ENCODE results near the gene FUZ. TPM values are rescaled to one million over a fixed set of nuclear protein-coding genes. Genes with fewer than 3 reads are reported as not detected.

FUZ gene
- total and polyA plus RNA-seq, 10 donors, result 10.7 to 22.1 (median 16.8) TPM

GRCh38 chr19:49839713-49840112, 26.6 kb upstream of the FUZ start:
- WGBS, 5 donors, result 94 to 98% (median 96%) methylated on average over 11 of the region's 11 CpGs
- no peaks in the 10 kb centered on the region for H3K27me3 ChIP-seq (replicated peaks in 1 of 7)
- no peak overlapping the region for H3K4me3 ChIP-seq
- intact Hi-C loops (cut with DNase I; ENCODE audit: low total_unique reads), result no loop called here
- TF ChIP-seq CTCF (IDR thresholded peaks at IDR 0.05 in 8 of 11, conservative IDR thresholded peaks at IDR 0.05 in 3 of 11) (no peak), POLR2AphosphoS5 (IDR thresholded peaks at IDR 0.05) (no peak), POLR2A (IDR thresholded peaks at IDR 0.05) (no peak)
- H3K27ac ChIP-seq, result no peak overlapping the region
- no peak for DNase-seq
- peaks cover 0 to 66% (median 51%) of the 10 kb centered on the region in 6 donors for H3K36me3 ChIP-seq
- H3K4me1 ChIP-seq, result peaks cover 0 to 20% (median 9%) of the 10 kb centered on the region in 6 donors
- H3K9me3 ChIP-seq, result no peaks in the 10 kb centered on the region

- Histone ChIP-seq H3K4me1 (peaks cover 0 to 13% (median 2%) of the 10 kb centered on the region in 6 donors), H3K4me3 (no peak overlapping the region), H3K36me3 (peaks cover 0 to 72% (median 58%) of the 10 kb centered on the region in 6 donors), H3K9me3 (no peaks in the 10 kb centered on the region), H3K27me3 (replicated peaks in 1 of 7) (no peaks in the 10 kb centered on the region), H3K27ac (no peak overlapping the region)
- DNase-seq, result no peak
- intact Hi-C loops (cut with DNase I; ENCODE audit: low total_unique reads), result no loop called here
- WGBS, 5 donors, result 93 to 97% (median 94%) methylated on average over 18 of the region's 18 CpGs
- TF ChIP-seq POLR2AphosphoS5 (IDR thresholded peaks at IDR 0.05) (no peak), CTCF (IDR thresholded peaks at IDR 0.05 in 8 of 11, conservative IDR thresholded peaks at IDR 0.05 in 3 of 11) (no peak), POLR2A (IDR thresholded peaks at IDR 0.05) (no peak)
Measured at GRCh38 chr19:49838885-49839588, 25.9 kb upstream of the FUZ start.

GRCh38 chr19:49837425-49837824, 24.3 kb upstream of the FUZ start:
- Histone ChIP-seq H3K9me3 (no peaks in the 10 kb centered on the region), H3K27me3 (replicated peaks in 1 of 7) (no peaks in the 10 kb centered on the region), H3K4me1 (peaks cover 0 to 9% (median 0%) of the 10 kb centered on the region in 6 donors), H3K27ac (no peak overlapping the region), H3K36me3 (peaks cover 0 to 89% (median 74%) of the 10 kb centered on the region in 6 donors), H3K4me3 (no peak overlapping the region)
- TF ChIP-seq POLR2AphosphoS5 (IDR thresholded peaks at IDR 0.05), result no peak
- no peak for TF ChIP-seq POLR2A (IDR thresholded peaks at IDR 0.05)
- no peak for TF ChIP-seq CTCF (IDR thresholded peaks at IDR 0.05 in 8 of 11, conservative IDR thresholded peaks at IDR 0.05 in 3 of 11)
- no peak for DNase-seq
- intact Hi-C loops (cut with DNase I; ENCODE audit: low total_unique reads), result no loop called here
- WGBS, 5 donors, result 96 to 97% (median 97%) methylated on average over 9 of the region's 9 CpGs

- 88 to 94% (median 94%) methylated on average over 3 to 5 of the region's 5 CpGs for WGBS, 5 donors
- peaks cover 0 to 14% (median under 1%) of the 10 kb centered on the region in 6 donors for H3K4me1 ChIP-seq
- no peaks in the 10 kb centered on the region for H3K27me3 ChIP-seq (replicated peaks in 1 of 7)
- TF ChIP-seq POLR2AphosphoS5 (IDR thresholded peaks at IDR 0.05), result no peak
- TF ChIP-seq CTCF (IDR thresholded peaks at IDR 0.05 in 8 of 11, conservative IDR thresholded peaks at IDR 0.05 in 3 of 11), result no peak
- no peak for TF ChIP-seq POLR2A (IDR thresholded peaks at IDR 0.05)
- H3K9me3 ChIP-seq, result no peaks in the 10 kb centered on the region
- intact Hi-C loops (cut with DNase I; ENCODE audit: low total_unique reads), result no loop called here
- no peak for DNase-seq
- no peak overlapping the region for H3K4me3 ChIP-seq
- no peak overlapping the region for H3K27ac ChIP-seq
- H3K36me3 ChIP-seq, result peaks cover 0 to 93% (median 79%) of the 10 kb centered on the region in 6 donors
Measured at GRCh38 chr19:49837009-49837310, 23.9 kb upstream of the FUZ start.
